Caco-2 (cell line): Measurements from ENCODE around the gene GIN1. TPM values are rescaled to one million over a fixed set of nuclear protein-coding genes. Genes with fewer than 3 reads are reported as not detected.

Experiments
- BruUV-seq: library from RNA; stranded (reverse); fragments of 400-500 nt; replicated peaks from 2 replicates; lab custom pipeline; 2021; lab: Mats Ljungman, UMichigan
- CTCF ChIA-PET: fragments of 300-600 bp; sonication (Branson Sonifier 250); formaldehyde crosslinking; loops from one replicate; lab custom pipeline; 2022; ENCODE audit warnings: antibody characterized with exemption; lab: Charles Lee
- POLR2A ChIA-PET: fragments of 300-600 bp; sonication (Branson Sonifier 250); formaldehyde crosslinking; loops from one replicate; lab custom pipeline; 2022; ENCODE audit warnings: antibody characterized with exemption; lab: Charles Lee
- DNase-seq, 2 experiments: peaks; one replicate each; pipeline versions ENCODE4 v3.0.0 to v3.0.0-alpha.2; 2020 to 2022
- H3K27me3 ChIP-seq: replicated peaks from 2 replicates; pipeline ENCODE4 v1.6.0; 2011; ENCODE audit warnings: low read length; ENCODE audit not compliant: control insufficient read depth, insufficient read depth
- H3K36me3 ChIP-seq: 2 replicates; pipeline ENCODE4 v1.5.1; 2011; ENCODE audit warnings: low read length; ENCODE audit not compliant: control insufficient read depth, insufficient read depth
- H3K4me1 ChIP-seq: fragments of 250-450 bp; sonication (Bioruptor Pico); 2 replicates; pipeline ENCODE4 v1.5.1; 2020; ENCODE audit warnings: mild to moderate bottlenecking
- H3K4me3 ChIP-seq: 2 replicates; pipeline ENCODE4 v1.5.1; 2011; ENCODE audit warnings: low read depth, mild to moderate bottlenecking, control low read depth, low read length
- H3K9me3 ChIP-seq: fragments of 250-450 bp; sonication (Bioruptor Pico); 2 replicates; pipeline ENCODE4 v1.5.1; 2020; ENCODE audit warnings: mild to moderate bottlenecking, moderate library complexity
- H3K27ac Mint-ChIP-seq: one replicate; pipeline ENCODE4 v1.8.0; 2022; ENCODE audit warnings: mixed read lengths; ENCODE audit not compliant: unreplicated experiment
- H3K27me3 Mint-ChIP-seq: one replicate; pipeline ENCODE4 v1.8.0; 2022; ENCODE audit warnings: mixed read lengths; ENCODE audit not compliant: insufficient read depth, unreplicated experiment
- H3K36me3 Mint-ChIP-seq: one replicate; pipeline ENCODE4 v1.8.0; 2022; ENCODE audit warnings: mild to moderate bottlenecking, mixed read lengths; ENCODE audit not compliant: insufficient read depth, unreplicated experiment
- H3K4me1 Mint-ChIP-seq: one replicate; pipeline ENCODE4 v1.8.0; 2022; ENCODE audit warnings: low read depth, mixed read lengths; ENCODE audit not compliant: unreplicated experiment
- H3K4me3 Mint-ChIP-seq: one replicate; pipeline ENCODE4 v1.8.0; 2022; ENCODE audit warnings: mild to moderate bottlenecking, moderate library complexity, mixed read lengths; ENCODE audit not compliant: unreplicated experiment
- H3K9me3 Mint-ChIP-seq: one replicate; pipeline ENCODE4 v1.8.0; 2022; ENCODE audit warnings: mixed read lengths; ENCODE audit not compliant: unreplicated experiment
- CTCF ChIP-seq, 2 experiments: fragments of 200-600 bp in 1 of 2; IDR thresholded peaks; 1 replicate in 1 of 2; 2 replicates in 1 of 2; pipeline versions ENCODE4 v1.5.1 to v1.8.0; 2011 to 2022; ENCODE audit warnings: antibody characterized with exemption in 1 of 2, control low read depth in 1 of 2, inconsistent platforms in 1 of 2, low read depth in 1 of 2, low read length in 1 of 2, mild to moderate bottlenecking in 1 of 2, moderate library complexity in 1 of 2; ENCODE audit not compliant: insufficient read depth in 1 of 2, severe bottlenecking in 1 of 2, unreplicated experiment in 1 of 2
- intact Hi-C: fragments of 100-400 bp; cut with micrococcal nuclease; formaldehyde crosslinking; loops from one replicate; pipeline ENCODE4 v1.10.0; 2022; ENCODE audit not compliant: unreplicated experiment
- total RNA-seq: library from RNA; stranded (reverse); gene quantifications from 2 replicates; pipeline ENCODE4 v1.2.3, GENCODE V29; 2022

The GIN1 gene
- total RNA-seq, 1 experiment from 2014 or later = 7.0 TPM

- CTCF ChIA-PET = no interaction called here
- Mint-ChIP-seq H3K36me3 (no peaks in the 10 kb centered on the region), H3K4me3 (no peak overlapping the region), H3K9me3 (no peaks in the 10 kb centered on the region), H3K27me3 (no peaks in the 10 kb centered on the region), H3K4me1 (peaks cover 2% of the 10 kb centered on the region), H3K27ac (no peak overlapping the region)
- no peak for DNase-seq
- Histone ChIP-seq H3K36me3 (no peaks in the 10 kb centered on the region), H3K9me3 (no peaks in the 10 kb centered on the region), H3K4me3 (no peak overlapping the region), H3K4me1 (no peaks in the 10 kb centered on the region), H3K27me3 (no peaks in the 10 kb centered on the region)
- intact Hi-C loops = no loop called here
- BruUV-seq = no TSS peak
- no peak for TF ChIP-seq CTCF (IDR thresholded peaks at IDR 0.05; ENCODE audit: insufficient read depth in 1 of 2, low read depth in 1 of 2, low read length in 1 of 2, severe bottlenecking in 1 of 2, unreplicated experiment in 1 of 2)
- POLR2A ChIA-PET = no interaction called here
These were observed 7.4 kb upstream of the GIN1 start for GRCh38 chr5:103127292-103127817.

DNA sequence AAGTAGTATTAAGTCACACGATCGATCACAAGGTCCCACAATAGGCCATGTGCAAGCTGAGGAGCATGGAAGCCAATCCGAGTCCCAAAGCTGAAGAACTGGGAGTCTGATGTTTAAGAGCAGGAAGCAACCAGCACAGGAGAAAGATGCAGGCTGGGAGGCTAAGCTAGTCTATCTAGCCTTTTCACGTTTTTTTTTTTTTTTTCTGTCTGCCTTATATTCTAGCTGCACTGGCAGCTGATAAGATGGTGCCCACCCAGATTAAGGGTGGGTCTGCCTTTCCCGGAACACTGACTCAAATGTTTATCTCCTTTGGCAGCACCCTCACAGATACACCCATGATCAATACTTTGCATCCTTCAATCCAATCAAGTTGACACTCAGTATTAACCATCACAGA is 6.6 kb upstream of the GIN1 start:
- ChIA-PET POLR2A (no interaction called here), CTCF (interaction anchor here (0.7 kb wide), 1 partner anchor 13 kb away, joined by 7 read pairs; no protein-coding TSS in a partner anchor)
- Histone ChIP-seq H3K4me3 (no peak overlapping the region), H3K4me1 (no peaks in the 10 kb centered on the region), H3K27me3 (no peaks in the 10 kb centered on the region), H3K36me3 (no peaks in the 10 kb centered on the region), H3K9me3 (no peaks in the 10 kb centered on the region)
- H3K27ac Mint-ChIP-seq = no peak overlapping the region
- H3K27me3 Mint-ChIP-seq = no peaks in the 10 kb centered on the region
- BruUV-seq = no TSS peak
- no peaks in the 10 kb centered on the region for H3K9me3 Mint-ChIP-seq
- intact Hi-C loops = no loop called here
- H3K36me3 Mint-ChIP-seq = no peaks in the 10 kb centered on the region
- DNase-seq = no peak
- peaks cover 10% of the 10 kb centered on the region for H3K4me1 Mint-ChIP-seq
- no peak for TF ChIP-seq CTCF (IDR thresholded peaks at IDR 0.05; ENCODE audit: insufficient read depth in 1 of 2, low read depth in 1 of 2, low read length in 1 of 2, severe bottlenecking in 1 of 2, unreplicated experiment in 1 of 2)
- no peak overlapping the region for H3K4me3 Mint-ChIP-seq

- BruUV-seq = no TSS peak
- ChIA-PET POLR2A (no interaction called here), CTCF (no interaction called here)
- H3K27me3 ChIP-seq = no peaks in the 10 kb centered on the region
- Mint-ChIP-seq H3K36me3 (peaks cover 10% of the 10 kb centered on the region), H3K4me3 (no peak overlapping the region), H3K4me1 (peaks cover 21% of the 10 kb centered on the region), H3K27me3 (no peaks in the 10 kb centered on the region), H3K9me3 (no peaks in the 10 kb centered on the region), H3K27ac (no peak overlapping the region)
- TF ChIP-seq CTCF (IDR thresholded peaks at IDR 0.05; ENCODE audit: insufficient read depth in 1 of 2, low read depth in 1 of 2, low read length in 1 of 2, severe bottlenecking in 1 of 2, unreplicated experiment in 1 of 2) = no peak
- no peaks in the 10 kb centered on the region for H3K36me3 ChIP-seq
- no peak for DNase-seq
- intact Hi-C loops = no loop called here
- H3K4me3 ChIP-seq = no peak overlapping the region
- H3K4me1 ChIP-seq = no peaks in the 10 kb centered on the region
- H3K9me3 ChIP-seq = no peaks in the 10 kb centered on the region
These were observed 2.3 kb upstream of the GIN1 start for GRCh38 chr5:103122242-103122641.
